ENCODE data around the gene TIAM2.
"Not testable (repeated sequence)": the region's sequence is repeated elsewhere in the genome, so short reads cannot be mapped to it uniquely, and the experiment has no call there.

Gene TIAM2

DNA sequence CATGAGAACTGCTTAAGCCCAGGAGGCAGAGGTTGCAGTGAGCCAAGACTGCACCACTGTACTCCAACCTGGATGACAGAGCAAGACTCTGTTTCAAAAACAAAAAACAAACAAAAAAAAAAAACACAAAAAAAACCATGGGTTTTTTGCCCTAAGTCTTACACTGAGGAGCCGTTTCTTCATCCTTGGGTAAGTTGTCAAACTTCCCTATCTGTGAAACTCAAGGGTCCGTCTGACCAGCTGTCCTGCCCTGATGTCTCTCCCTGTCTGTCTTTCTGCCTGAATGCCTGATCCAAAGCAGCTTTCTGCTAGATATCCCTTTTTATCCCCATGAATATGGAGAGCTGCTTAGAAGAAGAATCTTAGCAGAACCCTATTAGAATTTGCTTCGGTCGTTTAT is 227.4 kb downstream of the TIAM2 start:
- 96% methylated on average over 4 of the region's 4 CpGs for WGBS
- H3K9me3 ChIP-seq (ENCODE audit: insufficient read depth, low read depth, low read length): no peaks in the 10 kb centered on the region
- no peak overlapping the region for H3K4me3 ChIP-seq (ENCODE audit: low read length)
- H3K36me3 ChIP-seq (ENCODE audit: insufficient read depth, low read length): peaks cover 2% of the 10 kb centered on the region; the same call in 1 of the 2 replicates
- peaks cover 10% of the 10 kb centered on the region for H3K4me1 ChIP-seq (ENCODE audit: insufficient read depth, low read length)
- no peak overlapping the region for H3K27ac ChIP-seq (ENCODE audit: low read depth, low read length)
- H3K27me3 ChIP-seq (ENCODE audit: insufficient read depth, low read length): no peaks in the 10 kb centered on the region
- no peak overlapping the region for H3K9ac ChIP-seq (ENCODE audit: low read depth, low read length)

DNA sequence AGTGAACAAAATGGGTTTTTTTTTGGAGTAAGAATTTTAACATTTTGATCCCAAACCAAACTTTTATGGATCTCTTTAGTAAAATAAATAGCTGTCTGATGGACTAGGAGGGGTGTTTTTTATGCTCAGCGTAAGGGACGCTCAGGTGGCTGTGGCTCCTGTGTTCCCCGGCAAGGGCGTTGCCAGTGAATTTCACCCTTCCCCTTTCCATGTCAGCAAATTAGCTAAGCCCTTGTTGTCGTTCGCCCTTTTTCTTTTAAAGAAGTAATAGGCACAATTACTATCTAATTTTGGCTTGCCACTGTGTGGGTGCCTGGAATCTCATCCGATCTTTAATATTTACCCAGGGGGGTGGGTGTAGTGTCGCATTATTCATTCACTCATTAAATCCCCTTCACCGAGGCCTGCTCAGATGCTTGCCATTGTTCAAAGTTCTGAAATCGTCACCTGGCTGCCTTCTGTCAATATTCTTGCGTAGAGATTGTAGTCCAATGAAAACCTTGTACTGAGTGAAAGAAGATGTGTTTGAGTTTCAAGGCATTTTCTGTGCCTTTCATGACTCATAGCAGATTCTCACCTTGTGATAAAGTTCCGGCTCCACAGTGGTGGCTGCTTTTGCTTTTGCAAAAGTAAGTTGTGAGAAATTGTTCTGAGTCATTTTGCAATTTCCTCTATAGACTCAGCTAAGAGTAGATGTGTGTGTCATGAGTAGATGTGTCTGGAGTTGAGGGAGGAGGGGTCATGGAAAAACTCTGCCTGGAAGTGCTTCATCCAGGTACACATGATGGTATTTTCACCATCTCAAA is 228.7 kb downstream of the TIAM2 start:
- H3K36me3 ChIP-seq (ENCODE audit: insufficient read depth, low read length): peaks cover 2% of the 10 kb centered on the region; the same call in 1 of the 2 replicates
- H3K9me3 ChIP-seq (ENCODE audit: insufficient read depth, low read depth, low read length): no peaks in the 10 kb centered on the region
- no peak overlapping the region for H3K27ac ChIP-seq (ENCODE audit: low read depth, low read length)
- H3K4me3 ChIP-seq (ENCODE audit: low read length): no peak overlapping the region
- no peaks in the 10 kb centered on the region for H3K27me3 ChIP-seq (ENCODE audit: insufficient read depth, low read length)
- H3K4me1 ChIP-seq (ENCODE audit: insufficient read depth, low read length): peaks cover 18% of the 10 kb centered on the region
- no peak overlapping the region for H3K9ac ChIP-seq (ENCODE audit: low read depth, low read length)
- 83% methylated on average over 12 of the region's 12 CpGs for WGBS

DNA sequence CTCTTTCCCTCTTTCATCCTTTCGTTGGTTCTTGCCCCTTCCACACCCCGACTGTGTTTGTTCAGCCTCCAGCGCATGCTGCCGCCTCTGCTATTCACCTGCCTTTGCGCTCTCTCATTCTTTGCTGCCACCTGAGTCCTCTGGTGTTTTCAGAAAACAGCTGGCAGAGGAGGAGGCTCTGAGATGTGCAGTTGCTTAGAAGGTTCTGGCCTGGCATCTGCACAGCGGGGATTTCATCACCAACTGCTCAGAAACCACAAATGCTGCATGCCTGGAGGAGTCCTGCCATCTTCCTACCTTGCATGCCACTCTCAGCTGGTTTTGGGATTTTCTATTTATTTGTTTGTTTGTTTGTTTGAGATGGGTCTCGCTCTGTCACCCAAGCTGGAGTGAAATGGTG is 229.5 kb downstream of the TIAM2 start:
- Histone ChIP-seq H3K9ac (ENCODE audit: low read depth, low read length) (no peak overlapping the region), H3K4me1 (ENCODE audit: insufficient read depth, low read length) (peaks cover 18% of the 10 kb centered on the region), H3K27ac (ENCODE audit: low read depth, low read length) (no peak overlapping the region), H3K27me3 (ENCODE audit: insufficient read depth, low read length) (no peaks in the 10 kb centered on the region), H3K9me3 (ENCODE audit: insufficient read depth, low read depth, low read length) (no peaks in the 10 kb centered on the region), H3K36me3 (ENCODE audit: insufficient read depth, low read length) (no peaks in the 10 kb centered on the region), H3K4me3 (ENCODE audit: low read length) (no peak overlapping the region)
- 94% methylated on average over 7 of the region's 7 CpGs for WGBS

DNA sequence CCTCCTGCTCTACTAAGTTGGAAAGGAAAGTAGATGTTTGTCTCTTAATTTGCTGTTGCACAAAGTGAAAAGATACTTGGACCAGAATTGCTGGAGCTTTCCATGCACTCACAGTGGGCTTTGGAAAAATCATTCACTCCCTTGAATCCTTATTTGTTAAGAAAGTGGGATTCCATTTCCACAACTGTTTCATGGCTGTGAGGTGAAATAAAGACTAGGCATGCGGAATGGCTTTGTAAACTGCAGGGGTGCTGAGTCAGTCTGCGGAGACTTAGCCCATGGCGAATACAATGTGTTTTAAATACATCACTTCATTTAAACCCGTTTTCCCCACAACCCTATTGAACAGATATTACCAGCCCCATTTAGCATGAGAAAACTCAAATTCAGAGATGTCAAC is 231.9 kb downstream of the TIAM2 start:
- Histone ChIP-seq H3K27ac (ENCODE audit: low read depth, low read length) (peak overlapping the region; percentile 39), H3K27me3 (ENCODE audit: insufficient read depth, low read length) (no peaks in the 10 kb centered on the region), H3K36me3 (ENCODE audit: insufficient read depth, low read length) (no peaks in the 10 kb centered on the region), H3K4me1 (ENCODE audit: insufficient read depth, low read length) (peaks cover 18% of the 10 kb centered on the region), H3K9ac (ENCODE audit: low read depth, low read length) (no peak overlapping the region), H3K9me3 (ENCODE audit: insufficient read depth, low read depth, low read length) (no peaks in the 10 kb centered on the region), H3K4me3 (ENCODE audit: low read length) (no peak overlapping the region)
- WGBS: 59% methylated on average over 4 of the region's 4 CpGs

DNA sequence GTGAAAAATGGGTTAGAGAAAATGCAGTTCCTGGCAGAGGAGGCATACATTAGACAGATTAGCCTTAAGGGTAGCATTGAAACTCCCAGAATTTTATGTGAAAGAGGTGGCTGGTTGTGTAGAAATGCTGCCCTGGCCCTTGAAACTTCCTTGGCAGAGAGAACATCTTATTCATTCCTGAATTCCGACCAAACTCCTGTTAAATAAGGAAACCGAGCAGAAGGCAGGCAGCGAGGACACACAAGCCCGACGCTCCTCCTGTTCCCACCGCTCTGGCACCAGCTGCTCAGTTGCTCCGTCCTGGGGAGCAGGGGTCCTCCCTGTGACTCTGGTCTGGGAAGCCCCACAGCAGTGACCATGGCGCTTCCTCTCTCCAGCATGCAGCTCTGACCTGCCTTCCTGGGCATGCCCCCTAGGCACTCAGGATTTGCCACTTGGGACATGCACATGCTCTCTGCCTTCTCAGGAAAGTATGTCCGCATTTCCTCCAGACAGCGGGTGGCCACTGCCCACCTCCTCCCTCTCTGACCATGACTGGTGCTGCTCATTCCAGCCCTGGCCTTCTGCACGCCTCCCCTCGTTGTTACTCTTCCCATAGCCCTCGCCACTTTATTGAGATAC is 233.5 kb downstream of the TIAM2 start:
- Histone ChIP-seq H3K4me1 (ENCODE audit: insufficient read depth, low read length) (peaks cover 18% of the 10 kb centered on the region), H3K27me3 (ENCODE audit: insufficient read depth, low read length) (no peaks in the 10 kb centered on the region), H3K9me3 (ENCODE audit: insufficient read depth, low read depth, low read length) (no peaks in the 10 kb centered on the region), H3K27ac (ENCODE audit: low read depth, low read length) (no peak overlapping the region), H3K36me3 (ENCODE audit: insufficient read depth, low read length) (no peaks in the 10 kb centered on the region), H3K4me3 (ENCODE audit: low read length) (no peak overlapping the region), H3K9ac (ENCODE audit: low read depth, low read length) (no peak overlapping the region)
- WGBS: 93% methylated on average over 13 of the region's 13 CpGs

DNA sequence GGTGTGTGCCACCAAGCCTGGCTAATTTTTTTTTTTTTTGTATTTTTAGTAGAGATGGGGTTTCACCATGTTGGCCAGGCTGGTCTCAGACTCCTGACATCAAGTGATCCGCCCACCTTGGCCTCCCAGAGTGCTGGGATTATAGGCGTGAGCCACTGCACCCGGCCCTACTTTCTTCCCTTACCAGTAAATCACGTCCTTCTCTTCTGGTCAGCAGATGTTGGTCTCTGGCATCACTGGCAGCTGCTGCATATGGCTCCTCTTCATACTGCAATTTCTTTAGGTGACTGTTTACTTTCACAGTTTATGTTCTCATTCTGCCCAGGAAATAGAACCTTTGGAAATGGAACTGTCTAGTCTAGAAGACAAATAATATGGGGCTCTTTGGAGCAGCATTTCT is 235.9 kb downstream of the TIAM2 start:
- not testable (repeated sequence) for H3K36me3 ChIP-seq (ENCODE audit: insufficient read depth, low read length); H3K27me3 ChIP-seq (ENCODE audit: insufficient read depth, low read length); H3K9me3 ChIP-seq (ENCODE audit: insufficient read depth, low read depth, low read length); H3K27ac ChIP-seq (ENCODE audit: low read depth, low read length); H3K4me3 ChIP-seq (ENCODE audit: low read length); H3K9ac ChIP-seq (ENCODE audit: low read depth, low read length)
- WGBS: 92% methylated on average over 4 of the region's 4 CpGs
- peaks cover 18% of the 10 kb centered on the region for H3K4me1 ChIP-seq (ENCODE audit: insufficient read depth, low read length)

DNA sequence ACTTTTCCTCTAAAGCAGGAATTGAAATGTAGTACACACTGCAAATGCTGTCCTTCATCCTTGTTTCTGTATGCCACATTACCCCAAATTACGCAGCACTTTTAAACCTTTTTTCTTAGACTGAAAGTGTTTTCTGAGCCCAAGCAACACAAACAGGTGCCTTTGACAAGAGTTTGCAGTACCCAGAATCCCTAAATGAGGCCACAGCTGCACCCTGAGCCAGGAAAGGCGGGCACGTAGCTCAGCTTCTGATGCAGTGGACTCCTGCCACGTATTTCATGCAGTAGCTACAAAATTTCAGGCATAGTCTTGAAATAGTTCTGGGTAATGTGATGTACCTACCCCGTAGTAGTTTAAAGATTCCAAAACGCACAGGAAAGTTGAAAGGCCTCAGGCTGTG is 237.7 kb downstream of the TIAM2 start:
- Histone ChIP-seq H3K36me3 (ENCODE audit: insufficient read depth, low read length) (no peaks in the 10 kb centered on the region), H3K9me3 (ENCODE audit: insufficient read depth, low read depth, low read length) (peaks cover 13% of the 10 kb centered on the region; the same call in 1 of the 2 replicates), H3K9ac (ENCODE audit: low read depth, low read length) (no peak overlapping the region), H3K27ac (ENCODE audit: low read depth, low read length) (no peak overlapping the region), H3K4me1 (ENCODE audit: insufficient read depth, low read length) (peaks cover 5% of the 10 kb centered on the region; the same call in 1 of the 2 replicates), H3K27me3 (ENCODE audit: insufficient read depth, low read length) (no peaks in the 10 kb centered on the region), H3K4me3 (ENCODE audit: low read length) (no peak overlapping the region)
- WGBS: 90% methylated on average over 6 of the region's 6 CpGs

DNA sequence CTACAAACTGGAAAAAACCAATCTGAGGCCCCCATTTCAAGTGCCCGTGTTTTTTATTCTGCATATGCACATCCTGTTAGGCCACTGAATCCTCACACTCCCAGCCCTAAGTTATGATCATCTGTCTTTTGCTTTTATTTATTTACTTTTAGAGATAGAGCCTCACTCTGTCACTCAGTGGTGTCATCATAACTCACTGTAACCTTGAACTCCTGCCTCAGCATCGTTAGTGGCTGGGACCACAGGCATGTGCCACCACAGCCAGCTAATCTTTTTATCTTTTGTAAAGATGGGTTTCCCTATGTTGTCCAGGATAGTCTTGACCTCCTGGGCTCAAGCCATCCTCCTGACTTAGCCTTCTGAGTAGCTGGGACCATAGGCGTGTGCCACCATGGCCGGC is 239.1 kb downstream of the TIAM2 start:
- Histone ChIP-seq H3K9me3 (ENCODE audit: insufficient read depth, low read depth, low read length) (peaks cover 17% of the 10 kb centered on the region; the same call in 1 of the 2 replicates), H3K4me3 (ENCODE audit: low read length) (no peak overlapping the region), H3K27ac (ENCODE audit: low read depth, low read length) (no peak overlapping the region), H3K27me3 (ENCODE audit: insufficient read depth, low read length) (no peaks in the 10 kb centered on the region), H3K36me3 (ENCODE audit: insufficient read depth, low read length) (no peaks in the 10 kb centered on the region), H3K9ac (ENCODE audit: low read depth, low read length) (no peak overlapping the region), H3K4me1 (ENCODE audit: insufficient read depth, low read length) (no peaks in the 10 kb centered on the region)
- 93% methylated on average over 4 of the region's 4 CpGs for WGBS

DNA sequence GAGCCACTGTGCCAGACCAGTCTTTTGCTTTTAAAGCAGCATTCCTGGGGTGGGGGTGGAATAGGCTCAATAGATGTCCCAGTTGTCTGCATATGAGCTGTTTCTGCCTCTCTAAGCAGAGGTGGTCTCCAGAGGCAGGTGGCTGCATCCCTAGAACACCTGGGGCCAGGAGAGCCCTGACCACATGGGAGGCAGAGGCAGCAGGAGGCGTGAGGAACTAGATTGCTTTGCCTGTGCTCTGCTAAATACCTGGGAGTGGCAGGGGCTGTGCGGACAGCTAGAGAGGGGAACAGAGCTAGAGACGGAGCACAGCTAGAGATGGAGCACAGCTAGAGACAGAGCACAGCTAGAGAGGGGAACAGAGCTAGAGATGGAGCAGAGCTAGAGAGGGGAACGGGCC is 239.6 kb downstream of the TIAM2 start:
- Histone ChIP-seq H3K27me3 (ENCODE audit: insufficient read depth, low read length) (no peaks in the 10 kb centered on the region), H3K9ac (ENCODE audit: low read depth, low read length) (no peak overlapping the region)
- 86% methylated on average over 4 of the region's 4 CpGs for WGBS

DNA sequence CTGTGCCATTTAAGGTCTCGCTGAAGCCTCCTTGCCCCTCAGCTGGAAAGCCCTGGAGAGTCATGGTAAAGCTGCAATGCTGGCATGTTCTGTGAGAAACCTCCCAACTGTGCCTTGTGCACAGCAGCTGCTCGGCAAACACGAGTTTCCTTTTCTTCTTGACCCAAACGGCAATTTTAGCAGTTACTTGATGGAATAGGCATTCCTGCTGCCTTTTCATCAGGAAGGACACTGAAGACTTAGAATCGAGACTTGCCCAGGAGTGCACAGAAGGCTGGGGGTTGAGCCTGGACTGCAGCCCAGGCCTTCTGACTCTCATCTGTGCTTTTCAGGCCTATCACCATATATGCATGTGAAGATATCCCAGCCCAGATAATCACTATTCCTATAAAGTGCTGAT is 240.0 kb downstream of the TIAM2 start:
- WGBS: 83% methylated on average over 5 of the region's 5 CpGs
- no peaks in the 10 kb centered on the region for H3K4me1 ChIP-seq (ENCODE audit: insufficient read depth, low read length)
- H3K9me3 ChIP-seq (ENCODE audit: insufficient read depth, low read depth, low read length): peaks cover 21% of the 10 kb centered on the region; the same call in 1 of the 2 replicates
- H3K9ac ChIP-seq (ENCODE audit: low read depth, low read length): no peak overlapping the region
- H3K27me3 ChIP-seq (ENCODE audit: insufficient read depth, low read length): no peaks in the 10 kb centered on the region
- H3K36me3 ChIP-seq (ENCODE audit: insufficient read depth, low read length): no peaks in the 10 kb centered on the region
- H3K27ac ChIP-seq (ENCODE audit: low read depth, low read length): no peak overlapping the region
- no peak overlapping the region for H3K4me3 ChIP-seq (ENCODE audit: low read length)

More for the DNA sequence above, 239.6 kb downstream of the TIAM2 start:
- H3K27ac ChIP-seq (ENCODE audit: low read depth, low read length): no peak overlapping the region
- H3K36me3 ChIP-seq (ENCODE audit: insufficient read depth, low read length): no peaks in the 10 kb centered on the region
- H3K4me3 ChIP-seq (ENCODE audit: low read length): no peak overlapping the region
- H3K9me3 ChIP-seq (ENCODE audit: insufficient read depth, low read depth, low read length): peaks cover 21% of the 10 kb centered on the region; the same call in 1 of the 2 replicates
- no peaks in the 10 kb centered on the region for H3K4me1 ChIP-seq (ENCODE audit: insufficient read depth, low read length)

DNA sequence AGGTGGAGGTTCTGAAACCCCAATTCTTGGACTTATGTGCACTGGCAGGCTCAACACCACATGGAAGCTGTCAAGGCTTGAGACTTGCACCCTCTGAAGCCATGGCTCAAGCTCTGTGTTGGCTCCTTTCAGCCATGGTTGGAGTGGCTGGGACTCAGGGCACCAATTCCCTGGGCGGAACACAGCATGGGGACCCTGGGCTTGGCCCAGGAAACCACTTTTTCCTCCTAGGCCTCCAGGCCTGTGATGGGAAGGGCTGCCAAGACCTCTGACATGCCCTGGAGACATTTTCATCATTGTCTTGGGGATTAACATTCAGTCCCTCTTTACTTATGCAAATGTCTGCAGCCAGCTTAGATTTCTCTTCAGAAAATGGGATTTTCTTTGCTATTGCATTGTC is 242.5 kb downstream of the TIAM2 start:
- Histone ChIP-seq H3K9ac (ENCODE audit: low read depth, low read length) (no peak overlapping the region), H3K27ac (ENCODE audit: low read depth, low read length) (no peak overlapping the region), H3K27me3 (ENCODE audit: insufficient read depth, low read length) (no peaks in the 10 kb centered on the region), H3K9me3 (ENCODE audit: insufficient read depth, low read depth, low read length) (peaks cover 21% of the 10 kb centered on the region; the same call in 1 of the 2 replicates), H3K4me1 (ENCODE audit: insufficient read depth, low read length) (no peaks in the 10 kb centered on the region), H3K4me3 (ENCODE audit: low read length) (no peak overlapping the region), H3K36me3 (ENCODE audit: insufficient read depth, low read length) (peaks cover 6% of the 10 kb centered on the region; the same call in 1 of the 2 replicates)
- WGBS: 94% methylated on average over 1 of the region's 1 CpG
